Natural killer cell (primary cell): Measurements from ENCODE around the gene ASTN2. TPM values are rescaled to one million over a fixed set of nuclear protein-coding genes. Genes with fewer than 3 reads are reported as not detected.

ENCODE experiments used
- ATAC-seq, 3 donors: fragments of 150-1000 bp in 2 of 3; fragments of 200-7000 bp in 1 of 3; cut with Tn5 transposase; 1 replicate in 1 of 3; 2 replicates in 2 of 3; pipeline ENCODE4 v1.10.0; 2021; ENCODE audit warnings: mild to moderate bottlenecking in 2 of 3, moderate library complexity in 2 of 3
- DNase-seq, 2 donors: peaks; one replicate each; pipeline versions ENCODE4 v3.0.0 to v3.0.0-alpha.2; 2013 to 2021; ENCODE audit warnings: mixed read lengths in 1 of 2
- H3K27ac ChIP-seq: one replicate; pipeline ENCODE4 v1.5.1; 2013; ENCODE audit warnings: mild to moderate bottlenecking, low read length
- H3K27me3 ChIP-seq: one replicate; pipeline ENCODE4 v1.6.1; 2013; ENCODE audit warnings: low read length; ENCODE audit not compliant: control insufficient read depth, insufficient read depth
- H3K36me3 ChIP-seq: one replicate; pipeline ENCODE4 v1.6.1; 2013; ENCODE audit warnings: low read length; ENCODE audit not compliant: control insufficient read depth, insufficient read depth
- H3K4me1 ChIP-seq: one replicate; pipeline ENCODE4 v1.6.1; 2013; ENCODE audit warnings: low read length; ENCODE audit not compliant: control insufficient read depth, insufficient read depth
- H3K4me3 ChIP-seq: one replicate; pipeline ENCODE4 v1.5.1; 2013; ENCODE audit warnings: low read length
- H3K9me3 ChIP-seq: one replicate; pipeline ENCODE4 v1.6.1; 2013; ENCODE audit warnings: low read length; ENCODE audit not compliant: control insufficient read depth, insufficient read depth
- H3K27ac Mint-ChIP-seq, 2 donors: one replicate each; pipeline ENCODE4 v1.8.0; 2022; ENCODE audit warnings: mild to moderate bottlenecking in 2 of 2, mixed read lengths in 2 of 2, moderate library complexity in 1 of 2
- H3K27me3 Mint-ChIP-seq, 2 donors: one replicate each; pipeline ENCODE4 v1.8.0; 2022; ENCODE audit warnings: low read depth in 2 of 2, mixed read lengths in 2 of 2
- H3K36me3 Mint-ChIP-seq: one replicate; pipeline ENCODE4 v1.8.0; 2022; ENCODE audit warnings: mixed read lengths
- H3K4me1 Mint-ChIP-seq, 2 donors: one replicate each; pipeline ENCODE4 v1.8.0; 2022; ENCODE audit warnings: mixed read lengths in 2 of 2
- H3K4me3 Mint-ChIP-seq: one replicate; pipeline ENCODE4 v1.8.0; 2022; ENCODE audit warnings: mild to moderate bottlenecking, moderate library complexity, mixed read lengths
- H3K9me3 Mint-ChIP-seq, 2 donors: one replicate each; pipeline ENCODE4 v1.8.0; 2022; ENCODE audit warnings: mixed read lengths in 2 of 2
- WGBS: methylation state at CpG from one replicate; pipeline ENCODE4 v1.1.7; 2013; ENCODE audit warnings: missing lambda C conversion rate; ENCODE audit not compliant: insufficient coverage; 5-methylcytosine and 5-hydroxymethylcytosine counted together
- intact Hi-C: fragments of 100-400 bp; cut with micrococcal nuclease; formaldehyde crosslinking; loops from one replicate; pipeline ENCODE4 v1.14.2; 2022
- total RNA-seq, 4 donors: library from RNA; stranded (reverse); fragments of 120-200 nt in 1 of 4; gene quantifications; one replicate each; pipeline versions ENCODE4 v1.2.3 to v1.2.4, GENCODE V29; 2013 to 2022
- TF ChIP-seq, protein P1 (sequence below): fragments of 200-600 bp; IDR thresholded peaks from one replicate; pipeline ENCODE4 v1.8.0; 2022; ENCODE audit warnings: antibody characterized with exemption

The ASTN2 gene
- total RNA-seq, 3 donors from 2014 or later (not counting 1 experiment from before 2014, with no cell fraction given) = 3.0 to 3.5 (median 3.2) TPM

DNA sequence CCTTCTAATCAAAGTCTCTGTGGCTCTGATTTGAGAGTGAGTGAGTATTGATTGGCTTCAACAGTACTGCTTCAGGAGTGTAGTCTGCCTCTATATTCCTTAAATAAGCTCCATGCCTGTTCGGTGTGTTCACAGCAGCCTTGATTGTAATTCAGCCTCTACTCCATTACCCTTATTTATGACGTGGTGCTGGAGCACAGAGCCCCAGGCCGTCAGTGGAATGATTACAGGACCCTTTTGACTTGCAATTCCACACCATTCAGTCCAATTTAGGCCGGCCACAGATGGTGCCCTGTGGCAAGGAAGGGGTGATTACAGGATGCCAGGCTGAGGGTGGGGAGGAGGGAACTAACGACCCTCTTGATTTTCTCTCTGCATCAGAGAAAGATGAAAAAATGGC is 110.3 kb downstream of the ASTN2 start:
- Histone ChIP-seq H3K4me3 (no peak overlapping the region), H3K27me3 (no peaks in the 10 kb centered on the region), H3K27ac (no peak overlapping the region), H3K9me3 (no peaks in the 10 kb centered on the region), H3K4me1 (no peaks in the 10 kb centered on the region), H3K36me3 (no peaks in the 10 kb centered on the region)
- ATAC-seq = no peak
- WGBS = 72% methylated on average over 5 of the region's 5 CpGs
- H3K27me3 Mint-ChIP-seq = no peaks in the 10 kb centered on the region
- no peaks in the 10 kb centered on the region for H3K4me1 Mint-ChIP-seq
- DNase-seq = no peak
- H3K4me3 Mint-ChIP-seq = no peak overlapping the region
- TF ChIP-seq, protein P1, sequence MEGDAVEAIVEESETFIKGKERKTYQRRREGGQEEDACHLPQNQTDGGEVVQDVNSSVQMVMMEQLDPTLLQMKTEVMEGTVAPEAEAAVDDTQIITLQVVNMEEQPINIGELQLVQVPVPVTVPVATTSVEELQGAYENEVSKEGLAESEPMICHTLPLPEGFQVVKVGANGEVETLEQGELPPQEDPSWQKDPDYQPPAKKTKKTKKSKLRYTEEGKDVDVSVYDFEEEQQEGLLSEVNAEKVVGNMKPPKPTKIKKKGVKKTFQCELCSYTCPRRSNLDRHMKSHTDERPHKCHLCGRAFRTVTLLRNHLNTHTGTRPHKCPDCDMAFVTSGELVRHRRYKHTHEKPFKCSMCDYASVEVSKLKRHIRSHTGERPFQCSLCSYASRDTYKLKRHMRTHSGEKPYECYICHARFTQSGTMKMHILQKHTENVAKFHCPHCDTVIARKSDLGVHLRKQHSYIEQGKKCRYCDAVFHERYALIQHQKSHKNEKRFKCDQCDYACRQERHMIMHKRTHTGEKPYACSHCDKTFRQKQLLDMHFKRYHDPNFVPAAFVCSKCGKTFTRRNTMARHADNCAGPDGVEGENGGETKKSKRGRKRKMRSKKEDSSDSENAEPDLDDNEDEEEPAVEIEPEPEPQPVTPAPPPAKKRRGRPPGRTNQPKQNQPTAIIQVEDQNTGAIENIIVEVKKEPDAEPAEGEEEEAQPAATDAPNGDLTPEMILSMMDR = no peak
- H3K27ac Mint-ChIP-seq = no peak overlapping the region
- H3K9me3 Mint-ChIP-seq = peaks cover 0 to 5% of the 10 kb centered on the region in 2 donors
- intact Hi-C loops = no loop called here
- no peaks in the 10 kb centered on the region for H3K36me3 Mint-ChIP-seq

GRCh38 chr9:117303643-117304230 is 111.1 kb downstream of the ASTN2 start:
- Mint-ChIP-seq H3K36me3 (no peaks in the 10 kb centered on the region), H3K9me3 (peaks cover 2 to 6% of the 10 kb centered on the region in 2 donors), H3K27ac (no peak overlapping the region), H3K4me1 (no peaks in the 10 kb centered on the region), H3K27me3 (no peaks in the 10 kb centered on the region), H3K4me3 (no peak overlapping the region)
- TF ChIP-seq, protein P1 = no peak
- Histone ChIP-seq H3K27ac (no peak overlapping the region), H3K4me1 (no peaks in the 10 kb centered on the region), H3K36me3 (no peaks in the 10 kb centered on the region), H3K27me3 (no peaks in the 10 kb centered on the region), H3K4me3 (no peak overlapping the region), H3K9me3 (no peaks in the 10 kb centered on the region)
- no peak for ATAC-seq
- DNase-seq = no peak
- WGBS = 83% methylated on average over 5 of the region's 5 CpGs
- intact Hi-C loops = no loop called here

DNA sequence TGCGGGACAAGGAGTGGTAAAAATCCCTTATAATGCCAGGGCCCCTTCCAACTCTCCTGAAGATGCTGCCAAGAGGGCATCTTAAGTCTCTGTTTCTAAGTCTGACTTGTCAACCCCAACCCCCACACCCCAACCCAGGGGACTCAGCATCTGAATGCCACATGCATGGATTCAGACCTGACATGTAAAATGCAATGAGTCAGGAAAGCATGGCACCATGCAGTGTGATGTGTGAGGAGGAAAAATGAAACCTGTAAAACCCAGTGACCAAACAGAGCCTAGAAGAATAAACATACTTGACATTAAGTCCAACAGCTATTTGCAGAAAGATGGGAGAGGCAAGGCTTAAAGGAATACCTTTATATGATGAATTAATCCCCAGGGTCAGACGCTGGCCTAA is 112.4 kb downstream of the ASTN2 start:
- H3K4me3 Mint-ChIP-seq = no peak overlapping the region
- TF ChIP-seq, protein P1 = no peak

More for the DNA sequence above, 112.4 kb downstream of the ASTN2 start:
- Mint-ChIP-seq H3K36me3 (no peaks in the 10 kb centered on the region), H3K27me3 (no peaks in the 10 kb centered on the region), H3K4me1 (no peaks in the 10 kb centered on the region), H3K27ac (no peak overlapping the region), H3K9me3 (peaks cover 2 to 6% of the 10 kb centered on the region in 2 donors)
- Histone ChIP-seq H3K27me3 (no peaks in the 10 kb centered on the region), H3K4me3 (no peak overlapping the region), H3K36me3 (no peaks in the 10 kb centered on the region), H3K9me3 (no peaks in the 10 kb centered on the region), H3K27ac (no peak overlapping the region), H3K4me1 (no peaks in the 10 kb centered on the region)
- ATAC-seq (no peak), DNase-seq (no peak)
- intact Hi-C loops = no loop called here
- WGBS = 87% methylated on average over 2 of the region's 2 CpGs
